Hematopoietic multipotent progenitor cell treated with erythropoietin and hydrocortisone succinate and interleukin-3 and kit ligand, for 15 days (in vitro differentiated cells): ENCODE results near the gene POC1A.
A peak's percentile ranks its signal among the peaks of the same experiment; 100 is the strongest.

Experiments used
- DNase-seq: peaks from one replicate; pipeline ENCODE4 v3.0.0-alpha.2; 2015; ENCODE audit warnings: low spot score

POC1A gene

DNA sequence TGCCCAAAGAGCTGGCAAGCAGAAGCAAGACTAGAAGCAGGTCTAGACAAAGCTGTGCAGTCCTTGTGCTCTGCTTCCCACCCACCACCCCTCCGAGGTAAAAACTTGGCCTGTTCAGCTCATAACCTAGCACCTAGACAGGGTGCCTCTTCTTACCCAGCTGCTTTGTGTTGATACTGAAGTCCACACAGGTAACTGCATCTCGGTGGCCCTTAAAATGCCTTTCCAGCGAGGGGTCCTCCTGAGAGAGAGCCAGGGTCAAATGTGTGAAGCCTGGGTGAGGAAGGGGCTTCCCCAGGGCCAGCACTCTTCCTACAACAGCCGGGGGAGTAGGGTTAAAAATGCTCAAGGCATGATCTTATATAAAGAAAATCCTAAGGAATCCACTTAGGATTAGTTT is 3.4 kb downstream of the POC1A start:
- no peak for DNase-seq

DNA sequence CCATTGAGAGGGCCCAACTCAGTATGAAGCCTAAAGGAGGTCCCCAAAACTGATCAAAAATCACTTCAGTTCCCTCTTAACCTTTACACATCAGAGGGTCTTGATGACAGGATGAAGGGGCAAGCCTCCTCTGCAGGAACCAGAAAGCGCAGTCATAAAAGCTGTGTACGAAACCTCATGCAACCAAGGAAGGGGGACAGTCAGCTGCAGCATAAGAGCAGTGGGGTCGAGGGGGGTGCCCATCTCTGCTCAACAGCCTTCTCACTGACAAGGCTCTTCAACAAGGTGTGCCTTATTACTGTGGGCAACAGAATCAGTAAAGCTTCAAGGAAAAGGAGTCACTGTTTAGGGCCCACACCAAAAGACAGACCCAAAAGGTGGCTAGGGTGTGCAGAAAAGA is 3.9 kb downstream of the POC1A start:
- no peak for DNase-seq

DNA sequence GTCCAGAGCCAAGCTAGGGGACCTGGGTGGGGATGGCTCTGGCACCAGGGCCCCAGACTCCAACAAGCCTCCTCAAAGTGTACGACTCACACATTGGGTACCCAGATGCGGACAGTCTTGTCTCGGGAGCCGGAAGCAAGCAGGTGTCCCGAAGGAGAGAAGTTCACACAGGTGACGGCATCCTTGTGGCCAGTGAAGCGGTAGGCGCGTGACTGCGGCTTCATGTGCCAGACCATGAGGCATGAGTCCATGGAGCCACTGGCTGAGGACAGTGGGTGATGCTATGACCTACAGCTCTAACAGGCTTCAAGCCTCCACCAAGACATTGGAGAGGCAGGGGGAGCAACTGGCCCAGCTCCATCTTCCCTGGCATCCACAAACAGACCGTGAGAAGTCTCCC is 4.5 kb downstream of the POC1A start:
- no peak for DNase-seq

DNA sequence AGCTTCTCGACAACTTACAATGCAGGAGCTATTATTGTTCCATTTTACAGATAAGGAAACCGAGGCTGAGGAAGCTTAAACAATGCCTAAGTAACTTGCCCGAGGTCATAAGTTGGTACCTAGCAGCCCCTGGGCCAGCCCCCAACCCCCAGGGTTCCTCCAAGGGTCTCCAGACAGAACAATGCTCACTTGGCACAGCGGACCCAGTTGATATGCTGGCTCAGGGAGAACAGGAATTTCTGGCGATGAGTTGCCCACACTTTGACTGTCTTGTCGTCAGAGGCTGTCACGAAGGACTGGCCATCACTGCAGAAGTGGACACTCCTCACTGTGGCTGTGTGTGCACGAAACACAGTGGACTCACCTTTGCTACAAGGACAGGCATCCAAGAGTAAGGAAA is 5.2 kb downstream of the POC1A start:
- DNase-seq, result no peak

DNA sequence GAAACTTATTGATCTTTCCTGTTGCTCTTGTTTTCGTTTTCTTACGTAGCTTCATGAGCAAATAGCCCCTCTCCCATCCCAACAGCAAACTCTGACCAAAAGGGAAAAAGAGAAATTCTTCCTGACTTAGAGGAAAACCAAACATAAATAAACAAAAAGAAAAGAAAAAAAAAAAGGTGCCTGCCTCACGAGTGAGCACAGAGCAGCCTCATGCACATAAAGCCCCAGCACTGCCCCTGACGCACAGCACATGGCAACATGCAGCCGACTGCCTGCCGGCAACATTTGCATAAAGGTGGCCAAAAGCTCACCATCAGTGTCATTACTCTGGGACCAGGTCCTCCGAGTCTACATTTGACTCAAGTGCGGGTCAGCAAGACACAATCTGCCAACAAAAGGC is 6.4 kb downstream of the POC1A start:
- DNase-seq, result no peak

DNA sequence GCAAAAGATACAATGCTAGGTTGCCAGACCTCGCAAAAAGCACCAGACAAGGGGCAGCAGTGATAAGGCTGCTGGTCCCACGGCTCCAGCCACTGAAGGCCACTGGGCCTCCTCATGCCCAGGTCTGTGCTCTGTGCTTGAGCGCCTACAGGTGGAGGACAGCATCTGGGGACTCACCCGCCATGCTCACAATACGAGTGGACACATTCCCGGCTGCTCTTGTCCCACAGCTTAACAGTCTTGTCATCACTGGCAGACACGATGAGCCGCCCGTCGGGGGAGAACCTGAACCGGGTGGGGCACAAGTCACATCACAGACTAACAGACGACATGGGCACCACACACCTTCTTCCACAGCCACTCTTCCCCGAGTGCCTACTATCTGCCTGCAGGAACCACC is 7.4 kb downstream of the POC1A start:
- no peak for DNase-seq

DNA sequence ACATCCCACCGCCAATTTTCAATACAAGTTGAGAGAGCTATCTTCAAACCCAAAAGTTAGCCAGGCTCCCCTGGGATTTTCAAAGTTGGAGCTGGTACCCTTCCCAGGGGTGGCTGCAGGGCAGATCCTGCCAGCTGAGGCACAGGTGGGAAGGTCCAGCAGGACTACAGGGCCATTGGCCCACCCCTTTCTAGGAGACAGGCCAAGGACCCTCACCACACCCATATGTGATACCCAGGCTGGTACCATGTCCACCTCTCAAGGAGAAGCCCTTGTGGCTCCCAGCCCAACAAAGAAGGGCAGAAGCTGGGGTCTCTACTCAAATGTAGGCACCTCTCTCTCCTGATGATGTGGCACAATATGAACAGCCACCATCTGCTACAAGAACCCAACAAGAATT is 8.0 kb downstream of the POC1A start:
- DNase-seq, result no peak

DNA sequence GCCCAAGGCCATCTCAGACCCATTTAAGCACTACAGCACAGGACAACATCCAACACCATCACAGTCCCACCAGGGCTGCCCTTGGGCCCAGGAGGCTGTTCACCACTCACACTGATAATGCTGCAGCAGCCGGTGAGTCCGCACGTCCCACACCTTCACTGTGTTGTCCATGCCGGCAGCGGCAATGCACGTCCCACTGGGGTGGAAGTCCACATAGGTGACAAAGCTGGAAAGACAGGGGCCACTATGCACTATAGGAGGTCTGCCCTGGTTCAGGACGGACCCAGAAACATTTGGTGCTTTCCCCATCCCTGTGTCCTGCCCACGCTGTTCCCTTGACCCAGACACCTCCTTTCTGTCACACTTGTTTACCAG is 8.5 kb downstream of the POC1A start:
- no peak for DNase-seq

DNA sequence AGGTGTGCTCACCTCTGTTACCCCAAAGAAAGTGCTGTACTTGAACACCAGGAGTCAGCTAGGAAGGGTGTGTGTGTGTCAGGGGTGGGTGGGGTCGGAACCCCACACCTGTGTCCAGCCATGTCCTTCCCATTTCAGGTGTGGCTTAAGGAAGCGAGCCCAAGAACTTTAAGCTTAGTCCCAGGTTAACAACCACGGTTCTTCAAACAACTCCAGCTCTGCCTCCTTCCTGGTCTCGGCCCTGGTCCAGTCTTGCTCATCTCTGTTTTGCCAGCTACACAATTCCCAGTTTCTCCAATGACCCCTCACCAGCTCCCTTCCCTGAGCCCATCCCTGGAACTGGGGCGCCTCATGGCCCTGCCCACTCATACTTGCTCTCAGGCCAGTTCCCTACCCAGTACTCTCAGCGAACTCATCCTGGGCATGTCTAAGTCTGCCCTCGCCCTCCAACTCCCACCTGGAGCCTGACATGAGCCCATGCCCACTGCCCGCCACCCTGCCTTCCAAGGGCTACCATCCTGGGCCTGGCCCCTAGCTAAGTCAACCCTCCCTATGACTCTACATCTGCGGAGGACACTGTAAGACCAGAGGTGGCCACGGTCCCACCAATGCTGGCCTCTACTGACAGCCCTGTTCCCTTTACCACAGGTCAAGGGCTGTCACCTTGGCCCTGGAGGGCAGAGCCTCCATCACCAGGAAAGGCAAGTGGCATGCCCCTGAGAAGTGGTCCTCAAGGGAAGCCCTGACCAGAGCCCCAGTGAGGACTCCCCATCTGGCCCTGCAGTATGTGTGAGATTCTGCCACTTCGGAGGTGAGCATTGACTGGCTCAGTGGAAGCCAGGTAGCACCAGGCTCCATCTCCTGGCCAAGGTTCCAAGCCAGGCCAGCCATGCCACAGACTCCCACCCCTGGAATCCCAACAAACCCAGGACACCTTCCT is 9.2 kb downstream of the POC1A start:
- DNase-seq, result no peak

DNA sequence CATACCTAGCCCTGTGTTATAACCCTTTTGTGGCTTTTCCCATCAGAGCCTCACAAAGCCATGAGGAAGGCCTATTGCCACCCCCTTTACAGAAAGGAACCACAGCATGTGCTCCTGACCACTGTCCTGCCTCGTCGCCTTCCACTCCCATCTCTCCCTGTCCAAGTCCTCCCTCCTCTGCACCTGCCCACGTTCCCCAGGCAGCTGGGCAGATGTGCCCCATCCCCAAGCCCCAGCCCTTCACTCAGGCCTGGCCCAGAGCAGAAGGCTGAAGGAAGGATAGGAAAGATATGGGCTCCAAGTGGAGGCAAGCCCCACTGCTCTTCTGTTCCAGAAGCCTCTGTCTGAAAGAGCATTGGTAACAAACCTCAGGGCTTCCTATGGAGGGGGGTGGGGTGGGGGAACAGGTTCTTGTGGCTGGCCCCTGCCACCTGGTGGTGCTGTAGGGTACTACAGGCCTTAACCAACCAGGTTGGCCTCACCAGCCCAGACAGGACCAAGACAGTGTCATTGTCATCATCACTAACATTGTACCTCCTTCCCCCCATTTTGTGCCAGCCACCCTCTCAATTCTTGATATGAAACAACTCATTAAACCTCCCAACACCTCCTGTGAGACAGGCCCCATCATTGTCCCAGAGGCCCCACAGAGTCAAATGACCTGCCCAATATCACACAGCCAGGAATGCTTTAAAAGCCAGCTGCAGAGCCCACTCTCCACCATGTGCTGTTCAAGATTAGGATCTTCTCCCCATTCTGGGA is 10.0 kb downstream of the POC1A start:
- DNase-seq, result peak; percentile 78

DNA sequence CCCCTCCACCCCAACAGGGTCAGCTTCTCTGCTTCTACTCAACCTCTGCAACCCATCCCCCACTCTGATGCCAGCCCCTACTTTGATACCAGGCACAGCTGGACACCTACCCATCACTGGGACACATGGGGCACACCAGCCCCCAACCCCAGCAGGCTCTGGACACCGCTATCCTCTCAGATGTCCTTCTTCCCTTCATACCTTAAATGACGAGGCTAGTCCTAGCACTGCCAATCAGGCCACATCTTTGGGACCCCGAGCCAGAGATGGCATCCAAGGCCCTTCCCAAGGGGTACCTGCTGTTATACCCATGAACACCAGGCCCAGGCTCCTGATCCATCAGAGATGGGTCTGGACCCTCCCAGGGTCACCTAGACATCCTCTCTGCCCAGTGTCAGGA is 10.6 kb downstream of the POC1A start:
- DNase-seq, result no peak

DNA sequence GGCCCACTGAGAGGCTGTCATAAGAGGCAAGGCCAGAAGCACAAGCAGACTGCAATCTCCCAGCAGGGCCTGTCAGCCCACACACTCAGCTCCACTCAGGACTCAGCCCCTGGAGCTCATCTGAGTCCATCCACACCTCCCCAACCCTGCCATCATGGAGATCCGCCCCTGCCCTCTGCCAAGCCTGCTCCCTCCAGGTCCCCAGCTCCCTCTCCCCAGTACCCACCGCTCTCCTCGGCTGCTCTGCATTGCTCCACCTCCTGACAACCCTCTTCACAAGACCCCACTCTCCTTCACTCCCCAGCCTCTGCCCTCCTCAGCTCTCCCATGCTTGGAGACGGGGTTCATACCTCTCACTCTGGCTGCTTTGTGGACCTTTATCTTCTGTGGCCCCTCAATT is 11.1 kb downstream of the POC1A start:
- no peak for DNase-seq

DNA sequence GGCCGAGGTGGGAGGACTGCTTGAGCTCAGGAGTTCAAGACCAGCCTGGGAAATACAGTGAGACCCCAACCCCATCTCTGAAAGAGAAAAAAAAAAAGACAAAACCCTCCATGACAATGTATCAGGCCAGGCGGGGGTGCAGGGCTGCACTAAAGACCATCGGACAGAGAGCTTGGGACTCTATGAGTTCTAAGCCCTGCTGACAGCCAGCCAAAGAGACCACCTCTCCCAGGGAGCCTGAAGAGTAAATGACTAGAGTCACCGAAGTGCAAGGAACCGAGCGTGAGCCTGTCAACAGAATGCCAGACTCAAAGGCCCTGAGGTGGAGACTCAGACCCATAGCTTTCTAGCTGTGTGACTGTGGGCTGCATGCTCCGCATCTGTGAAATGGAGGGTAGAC is 12.5 kb downstream of the POC1A start:
- DNase-seq, result no peak

DNA sequence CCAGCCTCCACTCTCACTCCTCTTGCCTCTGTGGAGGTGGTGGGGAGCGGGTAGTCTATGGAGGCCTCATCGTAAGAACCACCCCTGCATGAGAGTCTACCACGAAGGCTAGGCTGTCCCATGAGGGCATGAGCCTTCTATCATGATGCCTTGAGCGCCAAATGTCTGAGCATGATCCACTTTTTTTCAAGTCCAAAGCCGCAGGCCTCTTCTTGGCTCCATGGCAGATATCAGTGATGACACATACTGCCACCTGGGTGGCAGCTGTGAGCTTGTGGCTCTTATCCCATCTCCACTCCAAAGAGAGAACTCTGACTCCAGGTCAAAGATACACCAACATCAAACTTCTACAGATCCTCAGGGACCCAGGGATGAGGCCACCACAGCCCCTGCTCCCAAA is 13.5 kb downstream of the POC1A start:
- DNase-seq, result no peak

DNA sequence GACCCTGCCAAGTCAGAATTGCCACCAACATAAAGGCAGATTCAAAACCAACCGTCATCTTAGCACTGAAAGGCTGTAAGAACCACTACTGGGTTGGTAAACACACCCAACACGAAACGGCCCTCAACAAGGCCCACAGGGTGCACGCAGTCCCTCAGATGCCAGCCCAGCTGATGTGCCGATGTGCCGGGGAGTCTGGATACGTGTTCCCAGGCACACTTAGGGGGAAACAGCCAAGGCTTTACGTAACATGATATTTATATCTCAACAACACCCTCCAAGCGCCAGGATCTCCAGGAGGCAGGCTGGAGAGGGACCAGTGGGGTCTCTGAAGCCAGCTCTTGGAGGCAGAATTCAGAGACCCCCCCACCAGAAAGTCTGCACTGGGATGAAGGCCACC is 14.2 kb downstream of the POC1A start:
- no peak for DNase-seq

DNA sequence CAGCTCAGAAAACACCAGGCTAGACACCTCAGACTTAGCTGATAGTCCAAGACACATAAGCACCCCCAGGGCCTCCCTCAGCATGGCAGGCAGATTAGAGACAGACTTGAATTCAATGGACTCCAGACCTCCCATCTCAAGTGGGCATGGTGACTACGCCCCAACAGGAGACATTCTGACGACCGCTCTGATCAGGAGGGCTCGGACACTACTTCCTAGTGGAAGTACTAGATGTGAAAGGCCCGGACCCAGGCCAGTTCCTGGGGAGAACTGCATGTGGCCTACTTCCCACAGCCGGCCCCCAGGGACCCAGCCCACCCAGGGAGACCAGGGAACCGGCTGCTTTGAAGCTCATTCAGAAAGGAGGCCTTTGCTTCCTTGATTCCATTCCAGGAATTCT is 16.9 kb downstream of the POC1A start:
- no peak for DNase-seq

DNA sequence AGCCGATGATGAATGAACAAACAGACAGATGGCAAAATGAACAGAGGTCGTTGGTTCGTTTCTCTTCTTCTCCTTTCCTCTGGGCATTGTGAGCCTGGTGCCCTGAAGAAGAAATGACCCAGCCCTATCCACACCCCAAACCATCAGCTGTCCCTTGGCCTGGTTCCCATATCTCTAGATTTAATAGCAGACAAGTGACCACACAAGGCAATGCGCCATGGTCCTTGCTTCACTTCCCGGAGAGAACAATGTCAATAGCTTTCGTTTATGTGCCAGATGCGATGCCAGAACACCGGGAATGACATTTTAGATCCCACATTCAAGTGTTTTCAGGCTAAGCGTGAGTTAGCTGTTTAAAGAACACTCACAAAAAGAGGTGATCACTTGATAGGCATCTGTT is 17.7 kb downstream of the POC1A start:
- DNase-seq, result no peak

DNA sequence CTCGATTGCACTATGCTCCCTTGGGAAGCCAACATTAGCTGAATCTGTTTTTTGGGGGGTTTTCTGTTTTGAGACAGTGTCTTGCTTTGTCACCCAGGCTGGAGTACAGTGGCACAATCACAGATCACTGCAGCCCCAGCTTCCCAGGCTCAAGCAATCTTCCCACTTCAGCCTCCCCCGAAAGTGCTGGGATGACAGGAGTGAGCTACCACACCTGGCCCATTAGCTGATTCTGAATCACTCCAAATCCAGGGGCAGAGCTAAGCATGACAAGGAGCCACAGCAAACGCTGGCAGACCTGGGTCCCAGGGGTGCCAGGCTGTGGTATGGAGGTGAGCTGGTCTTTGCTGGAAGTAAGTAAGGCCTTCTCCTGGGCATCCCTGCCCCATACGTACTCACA is 18.9 kb downstream of the POC1A start:
- no peak for DNase-seq

DNA sequence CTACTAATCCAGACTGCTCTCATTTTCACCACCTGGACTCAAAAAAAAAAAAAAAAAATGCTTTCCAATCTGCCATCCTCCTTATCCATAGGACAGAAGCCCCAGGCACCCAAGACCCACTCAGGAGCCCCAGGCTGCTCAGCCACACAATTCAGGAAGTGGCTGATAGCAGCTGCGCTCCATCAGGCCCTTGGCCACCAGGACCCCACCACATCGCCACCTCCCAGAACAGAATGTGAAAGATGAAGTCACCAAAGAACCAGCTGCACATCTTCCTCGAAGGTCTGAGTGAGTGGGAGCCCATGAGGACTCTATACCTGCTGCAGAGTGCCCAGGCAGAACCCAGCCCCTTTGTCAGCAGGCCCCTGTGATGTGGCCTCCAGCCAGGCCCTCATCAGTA is 19.5 kb downstream of the POC1A start:
- DNase-seq, result no peak

DNA sequence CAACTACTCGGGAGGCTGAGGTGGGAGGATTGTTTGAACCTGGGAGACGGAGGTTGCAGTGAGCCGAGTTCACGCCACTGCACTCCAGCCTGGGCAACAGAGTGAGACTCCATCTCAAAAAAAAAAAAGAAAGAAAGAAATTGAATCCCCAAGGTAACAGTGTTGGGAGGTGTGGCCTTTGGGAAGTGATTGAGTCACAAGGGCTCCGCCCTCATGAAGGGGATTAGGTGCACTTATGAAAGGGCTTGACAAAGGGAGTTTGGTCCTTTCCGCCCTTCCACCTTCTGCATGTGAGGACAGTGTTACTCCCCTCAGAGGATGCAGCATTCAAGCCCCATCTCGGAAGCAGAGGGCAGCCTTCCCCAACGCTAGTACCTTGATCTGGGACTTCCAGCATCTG is 21.3 kb downstream of the POC1A start:
- DNase-seq, result no peak

DNA sequence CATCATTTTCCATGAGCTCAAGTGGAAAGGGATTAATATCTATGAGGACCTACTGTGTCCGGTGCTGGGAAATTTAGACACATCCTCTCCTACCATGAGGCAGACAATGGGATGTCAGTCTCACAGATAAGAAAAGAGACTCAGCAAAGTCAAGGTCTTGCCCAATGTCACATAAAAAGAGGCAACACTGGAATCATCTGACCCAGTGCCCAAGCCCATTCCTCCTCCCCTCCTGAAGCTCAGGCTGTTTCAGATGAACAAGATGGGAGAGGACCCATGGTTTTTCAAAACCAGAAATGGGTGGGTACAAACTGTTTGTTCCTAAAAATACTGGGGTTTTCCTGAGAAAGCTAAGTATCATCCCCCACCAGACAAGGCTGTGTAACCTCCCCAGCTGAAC is 22.2 kb downstream of the POC1A start:
- DNase-seq, result no peak

DNA sequence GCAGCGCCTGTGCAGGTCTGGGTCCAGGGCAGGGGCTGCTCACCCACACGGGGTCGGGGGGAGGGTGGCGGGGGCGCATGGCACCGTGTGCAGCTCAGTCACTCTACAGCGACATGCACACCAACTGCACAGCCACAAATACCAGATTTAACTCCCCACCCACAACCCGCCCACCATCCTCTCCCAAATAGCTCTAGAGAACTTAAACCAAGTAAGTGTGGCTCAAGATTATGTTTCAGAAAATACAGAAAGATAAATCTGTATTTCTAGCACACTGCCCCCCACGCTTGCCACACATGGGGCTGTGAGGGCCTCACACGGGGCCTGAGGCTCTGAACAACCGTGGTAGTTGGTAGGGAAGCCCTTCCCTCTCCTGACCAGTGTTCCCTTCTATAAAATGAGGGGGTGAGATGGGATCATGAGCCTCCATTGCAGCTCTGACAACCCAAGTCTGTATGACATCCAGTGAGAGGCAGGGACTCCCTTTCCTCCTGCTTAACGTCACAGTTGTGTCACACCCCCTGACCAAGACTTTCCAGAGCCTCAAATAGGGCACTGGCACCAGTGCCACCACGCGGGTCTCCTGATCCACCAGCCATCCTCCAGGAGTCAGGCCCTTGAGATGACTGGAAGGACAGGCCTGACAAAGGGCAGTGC is 23.1 kb downstream of the POC1A start:
- DNase-seq, result no peak

DNA sequence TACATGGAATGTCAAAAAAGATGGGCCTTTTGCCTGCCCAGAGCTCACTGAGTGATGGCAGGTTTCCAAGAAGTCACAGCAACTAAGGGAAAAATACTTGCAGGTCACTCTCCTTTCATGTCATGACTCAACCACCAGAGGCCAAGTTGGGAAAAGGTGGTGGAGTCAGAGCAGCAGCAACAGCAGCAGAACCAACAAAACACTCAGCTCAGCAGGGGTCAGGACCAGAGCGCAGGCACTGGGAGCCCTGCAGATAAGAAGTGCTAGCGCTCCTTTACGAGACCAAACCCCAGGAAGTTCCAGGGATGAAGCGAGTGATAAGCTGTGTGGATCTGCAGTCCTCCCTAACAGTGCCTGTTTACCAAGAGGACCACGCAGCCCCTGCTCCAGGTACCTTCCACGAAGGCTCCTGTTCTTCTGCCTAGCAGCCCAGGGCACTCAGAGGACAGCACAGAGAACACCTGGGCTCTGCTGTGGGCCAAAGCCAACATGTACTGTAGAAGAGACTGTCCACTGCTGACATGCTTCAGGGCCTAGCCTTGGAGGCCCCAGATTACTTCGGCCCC is 26.0 kb downstream of the POC1A start:
- no peak for DNase-seq
